Renal cortex interstitium (tissue), 11 donors: ENCODE data around the gene RPL10A. TPM values are rescaled to one million over a fixed set of nuclear protein-coding genes. Genes with fewer than 3 reads are reported as not detected.
"Not testable (repeated sequence)": the region's sequence is repeated elsewhere in the genome, so short reads cannot be mapped to it uniquely, and the experiment has no call there.

ENCODE experiments used
- DNase-seq, 11 donors: peaks; one replicate each; pipeline ENCODE4 v3.0.0-alpha.2; 2013; ENCODE audit warnings: low read depth in 9 of 11, low spot score in 4 of 11; ENCODE audit errors: extremely low read depth in 1 of 11
- polyA plus RNA-seq, 3 donors: library from polyadenylated mRNA; unstranded; fragments of 120-200 nt; gene quantifications; one replicate each; pipeline ENCODE4 v1.2.1, GENCODE V29; 2013; ENCODE audit not compliant: insufficient read length in 3 of 3

The RPL10A gene
- polyA plus RNA-seq, 3 donors = 1,816 to 2,096 (median 2,074) TPM

GRCh38 chr6:35515939-35516338 is 47.7 kb downstream of the RPL10A start:
- DNase-seq = not testable (repeated sequence)

- DNase-seq = no peak
Measured at GRCh38 chr6:35516712-35517111, 48.5 kb downstream of the RPL10A start.

GRCh38 chr6:35517978-35518377 is 49.8 kb downstream of the RPL10A start:
- not testable (repeated sequence) for DNase-seq

GRCh38 chr6:35518566-35519312 is 50.5 kb downstream of the RPL10A start:
- no peak for DNase-seq

- no peak for DNase-seq
Measured at GRCh38 chr6:35519313-35520015, 51.3 kb downstream of the RPL10A start.

Other genes with a start within 250 kb of the RPL10A start
- gene ZNF76, start 208.7 kb upstream of the RPL10A start, polyA plus RNA-seq = 10 to 100 TPM; 44.8 to 67.2 (median 50.6) TPM
- gene DEF6, start 170.6 kb upstream of the RPL10A start, polyA plus RNA-seq = 1 to 10 TPM; 3.9 to 5.2 (median 4.8) TPM
- 10 to 100 TPM; 20.1 to 32.3 (median 23.9) TPM for gene PPARD, start 125.8 kb upstream of the RPL10A start, polyA plus RNA-seq
- 1 to 10 TPM; 9.1 to 9.8 (median 9.5) TPM for gene FANCE, start 16.1 kb upstream of the RPL10A start, polyA plus RNA-seq
- 10 to 100 TPM; 39.5 to 54.5 (median 50.2) TPM for gene TEAD3, start 28.7 kb downstream of the RPL10A start, polyA plus RNA-seq
- gene TULP1, start 44.5 kb downstream of the RPL10A start, polyA plus RNA-seq = 1 to 10 TPM; 1.6 to 3.7 (median 3.1) TPM
- 10 to 100 TPM; 18.5 to 31.4 (median 29.8) TPM for gene FKBP5, start 220.5 kb downstream of the RPL10A start, polyA plus RNA-seq